B cell (primary cell): ENCODE results near the gene ATP10B.

Source experiments
- CTCF ChIP-seq: fragments of 200-600 bp; IDR thresholded peaks from one replicate; pipeline ENCODE4 v1.8.0; 2022; ENCODE audit warnings: antibody characterized with exemption, mild to moderate bottlenecking
- EZH2 ChIP-seq: IDR thresholded peaks from 2 replicates; pipeline ENCODE4 v1.6.1; 2012; ENCODE audit warnings: borderline replicate concordance, low read depth, mild to moderate bottlenecking, moderate library complexity, low read length; ENCODE audit not compliant: insufficient read depth, poor library complexity, severe bottlenecking

- TF ChIP-seq CTCF (no peak), EZH2 (no peak)
Measured at GRCh38 chr5:160750938-160751657, 100.9 kb downstream of the ATP10B start.
